ENCODE data around the gene MAP3K21.

Gene MAP3K21

GRCh38 chr1:233326811-233327650 is 493 bp upstream of the MAP3K21 start (continued):
- TF ChIP-seq REST (tag by site-specific recombination; IDR thresholded peaks at IDR 0.05) (peak; percentile 52; the same call in 1 of the 2 replicates), ZNF221 (tag by site-specific recombination; IDR thresholded peaks at IDR 0.05; ENCODE audit: borderline replicate concordance) (no peak), ZNF354C (tag by site-specific recombination; IDR thresholded peaks at IDR 0.05; ENCODE audit: borderline replicate concordance, low read depth) (no peak), HOXD13 (CRISPR knock-in tag; IDR thresholded peaks at IDR 0.05; ENCODE audit: borderline replicate concordance) (no peak), ZXDB (tag by site-specific recombination; IDR thresholded peaks at IDR 0.05) (peak; percentile 87), KLF9 (tag by site-specific recombination; IDR thresholded peaks at IDR 0.05; ENCODE audit: low read depth) (peak; percentile 91), ZNF341 (tag by site-specific recombination; IDR thresholded peaks at IDR 0.05; ENCODE audit: low read depth) (peak; percentile 87), ZSCAN23 (tag by site-specific recombination; IDR thresholded peaks at IDR 0.05) (0 out of 2 replicates have a peak, but pooled peaks have one; percentile 16), ZNF701 (tag by site-specific recombination; IDR thresholded peaks at IDR 0.05) (no peak), ZBTB20 (tag by site-specific recombination; IDR thresholded peaks at IDR 0.05) (peak; percentile 49), ZNF791 (tag by site-specific recombination; IDR thresholded peaks at IDR 0.05) (no peak), ZNF518A (tag by site-specific recombination; conservative IDR thresholded peaks at IDR 0.05; ENCODE audit: low read depth) (no peak), ZBTB11 (tag by site-specific recombination; conservative IDR thresholded peaks at IDR 0.05; ENCODE audit: low read depth) (0 out of 2 replicates have a peak, but pooled peaks have one; percentile 27), ZNF169 (tag by site-specific recombination; IDR thresholded peaks at IDR 0.05) (no peak), ATF2 (tag by site-specific recombination; IDR thresholded peaks at IDR 0.05; ENCODE audit: low read depth) (no peak), ZNF18 (tag by site-specific recombination; IDR thresholded peaks at IDR 0.05) (no peak), SP7 (tag by site-specific recombination; IDR thresholded peaks at IDR 0.05) (peak; percentile 95), ZFP41 (tag by site-specific recombination; IDR thresholded peaks at IDR 0.05; ENCODE audit: borderline replicate concordance) (no peak), REPIN1 (tag by site-specific recombination; IDR thresholded peaks at IDR 0.05; ENCODE audit: low read depth) (0 out of 2 replicates have a peak, but pooled peaks have one; percentile 51), INSM2 (tag by site-specific recombination; IDR thresholded peaks at IDR 0.05) (0 out of 2 replicates have a peak, but pooled peaks have one; percentile 71), MYNN (tag by site-specific recombination; IDR thresholded peaks at IDR 0.05; ENCODE audit: borderline replicate concordance) (no peak)

Data from HEK293 (cell line).